Measurements from ENCODE around the gene DERL3.

Gene DERL3

GRCh38 chr22:23801886-23802377 lies 36.9 kb downstream of the DERL3 start:
- H3K4me3 ChIP-seq (replicated peaks; ENCODE audit: low read depth, low read length), result no peak overlapping the region
- no peak for DNase-seq (ENCODE audit: low read depth)
- TF ChIP-seq CTCF (IDR thresholded peaks at IDR 0.05; ENCODE audit: low read length, missing control alignments), result no peak

- no peak for DNase-seq (ENCODE audit: low read depth)
- no peak for TF ChIP-seq CTCF (IDR thresholded peaks at IDR 0.05; ENCODE audit: low read length, missing control alignments)
- H3K4me3 ChIP-seq (replicated peaks; ENCODE audit: low read depth, low read length), result no peak overlapping the region
Observed at GRCh38 chr22:23801238-23801821, 37.5 kb downstream of the DERL3 start.

- DNase-seq (ENCODE audit: low read depth), result no peak
- no peak for TF ChIP-seq CTCF (IDR thresholded peaks at IDR 0.05; ENCODE audit: low read length, missing control alignments)
- no peak overlapping the region for H3K4me3 ChIP-seq (replicated peaks; ENCODE audit: low read depth, low read length)
Observed at GRCh38 chr22:23800297-23801237, 38.2 kb downstream of the DERL3 start.

- TF ChIP-seq CTCF (IDR thresholded peaks at IDR 0.05; ENCODE audit: low read length, missing control alignments), result no peak
Observed at GRCh38 chr22:23796461-23796860, 42.3 kb downstream of the DERL3 start.

GRCh38 chr22:23793326-23793725 lies 45.5 kb downstream of the DERL3 start:
- no peak overlapping the region for H3K4me3 ChIP-seq (replicated peaks; ENCODE audit: low read depth, low read length)
- no peak for TF ChIP-seq CTCF (IDR thresholded peaks at IDR 0.05; ENCODE audit: low read length, missing control alignments)
- no peak for DNase-seq (ENCODE audit: low read depth)

More at GRCh38 chr22:23796461-23796860, 42.3 kb downstream of the DERL3 start:
- H3K4me3 ChIP-seq (replicated peaks; ENCODE audit: low read depth, low read length), result no peak overlapping the region
- DNase-seq (ENCODE audit: low read depth), result no peak

GRCh38 chr22:23791738-23792645 lies 46.8 kb downstream of the DERL3 start:
- no peak for DNase-seq (ENCODE audit: low read depth)
- TF ChIP-seq CTCF (IDR thresholded peaks at IDR 0.05; ENCODE audit: low read length, missing control alignments), result no peak
- H3K4me3 ChIP-seq (replicated peaks; ENCODE audit: low read depth, low read length), result no peak overlapping the region

Data from fibroblast of pulmonary artery (primary cell).